H1 (cell line): Measurements from ENCODE around the gene AHNAK2. TPM values are rescaled to one million over a fixed set of nuclear protein-coding genes. Genes with fewer than 3 reads are reported as not detected.
A peak's percentile ranks its signal among the peaks of the same experiment; 100 is the strongest.

Experiments
- CTCF ChIA-PET: fragments of 300-600 bp; sonication (Branson Sonifier 250); formaldehyde crosslinking; loops from one replicate; lab custom pipeline; 2021; ENCODE audit not compliant: partially characterized antibody; lab: Charles Lee
- POLR2A ChIA-PET: fragments of 300-600 bp; sonication (Branson Sonifier 250); formaldehyde crosslinking; loops from one replicate; lab custom pipeline; 2021; ENCODE audit warnings: inconsistent platforms; ENCODE audit not compliant: partially characterized antibody; lab: Charles Lee
- DNase-seq, 2 experiments: peaks; one replicate each; pipeline versions ENCODE4 v3.0.0 to v3.0.0-alpha.2; 2010 to 2022; ENCODE audit warnings: low spot score in 2 of 2, low read depth in 1 of 2, mixed read lengths in 1 of 2
- FAIRE-seq: peaks from 2 replicates; lab custom pipeline; 2011; peaks lifted over from hg19 to GRCh38; lab: Jason Lieb, UNC
- H2AFZ ChIP-seq: 2 replicates; pipeline ENCODE4 v1.8.1; 2012; ENCODE audit warnings: low read length, inconsistent platforms
- H2AK5ac ChIP-seq: 2 replicates; pipeline ENCODE4 v1.6.1; 2013; ENCODE audit warnings: low read depth, low read length
- H2BK120ac ChIP-seq: replicated peaks from 2 replicates; pipeline ENCODE3; 2013; ENCODE audit warnings: low read depth, low read length, inconsistent platforms
- H2BK12ac ChIP-seq: 2 replicates; pipeline ENCODE4 v1.6.1; 2013; ENCODE audit warnings: low read depth, low read length
- H2BK15ac ChIP-seq: 2 replicates; pipeline ENCODE4 v1.6.1; 2013; ENCODE audit warnings: low read length
- H2BK20ac ChIP-seq: 2 replicates; pipeline ENCODE4 v1.6.1; 2013; ENCODE audit warnings: low read length
- H2BK5ac ChIP-seq: 2 replicates; pipeline ENCODE4 v1.6.1; 2013; ENCODE audit warnings: low read depth, low read length
- H3K14ac ChIP-seq: 2 replicates; pipeline ENCODE4 v1.6.1; 2013; ENCODE audit warnings: inconsistent platforms; ENCODE audit not compliant: insufficient read length
- H3K18ac ChIP-seq: 2 replicates; pipeline ENCODE4 v1.6.1; 2013; ENCODE audit warnings: low read length; ENCODE audit errors: extremely low read depth
- H3K23ac ChIP-seq: 2 replicates; pipeline ENCODE4 v1.6.1; 2013; ENCODE audit warnings: inconsistent platforms; ENCODE audit not compliant: insufficient read length
- H3K23me2 ChIP-seq: 2 replicates; pipeline ENCODE4 v1.6.1; 2013; ENCODE audit warnings: low read depth, low read length
- H3K27ac ChIP-seq: 2 replicates; pipeline ENCODE4 v1.6.1; 2011; ENCODE audit warnings: low read depth, low read length, inconsistent platforms
- H3K27me3 ChIP-seq, 4 experiments: replicated peaks in 1 of 4; 1 replicate in 1 of 4; 2 replicates in 3 of 4; pipeline versions ENCODE4 v1.6.1 to v1.8.1; 2011 to 2013; ENCODE audit warnings: low read length in 3 of 4, mild to moderate bottlenecking in 3 of 4, inconsistent platforms in 2 of 4, mixed read lengths in 2 of 4, moderate library complexity in 1 of 4; ENCODE audit not compliant: control insufficient read depth in 3 of 4, insufficient read depth in 3 of 4; ENCODE audit errors: extremely low read depth in 1 of 4
- H3K36me3 ChIP-seq, 4 experiments: 2 replicates each; pipeline versions ENCODE4 v1.6.1 to v1.8.1; 2011 to 2013; ENCODE audit warnings: mild to moderate bottlenecking in 4 of 4, low read length in 3 of 4, moderate library complexity in 2 of 4, control low read depth in 1 of 4, inconsistent platforms in 1 of 4; ENCODE audit not compliant: insufficient read depth in 4 of 4, control insufficient read depth in 2 of 4
- H3K4ac ChIP-seq: replicated peaks from 2 replicates; pipeline ENCODE3; 2013; ENCODE audit warnings: low read length, low read depth, mixed read lengths, inconsistent platforms; ENCODE audit not compliant: insufficient read length
- H3K4me1 ChIP-seq, 4 experiments: replicated peaks in 1 of 4; 1 replicate in 1 of 4; 2 replicates in 3 of 4; pipeline versions ENCODE4 v1.6.1 to v1.8.1; 2011 to 2013; ENCODE audit warnings: low read length in 3 of 4, inconsistent platforms in 2 of 4, mixed read lengths in 1 of 4; ENCODE audit not compliant: insufficient read depth in 4 of 4, control insufficient read depth in 3 of 4
- H3K4me2 ChIP-seq, 2 experiments: 2 replicates each; pipeline versions ENCODE4 v1.6.1 to v1.8.1; 2011 to 2013; ENCODE audit warnings: low read depth in 2 of 2, low read length in 2 of 2, control low read depth in 1 of 2, inconsistent platforms in 1 of 2, mild to moderate bottlenecking in 1 of 2; ENCODE audit not compliant: insufficient read depth in 1 of 2
- H3K4me3 ChIP-seq, 4 experiments: fragments of 200-600, 300-600 bp in 1 of 4; sonication (generic), shearing (Covaris generic), sonication (Bioruptor Twin) in 1 of 4; 2 replicates each; pipeline versions ENCODE4 v1.5.1 to v1.8.1; 2011 to 2016; ENCODE audit warnings: low read length in 4 of 4, low read depth in 3 of 4, control low read depth in 2 of 4, inconsistent platforms in 2 of 4, mild to moderate bottlenecking in 2 of 4, mixed read lengths in 1 of 4, moderate library complexity in 1 of 4; ENCODE audit not compliant: insufficient read depth in 2 of 4; ENCODE audit errors: extremely low read depth in 1 of 4
- H3K56ac ChIP-seq: replicated peaks from 2 replicates; pipeline ENCODE3; 2013; ENCODE audit warnings: low read depth, mild to moderate bottlenecking, mixed read lengths, low read length, inconsistent platforms; ENCODE audit not compliant: insufficient read length
- H3K79me1 ChIP-seq: 2 replicates; pipeline ENCODE4 v1.6.1; 2013; ENCODE audit warnings: low read depth, low read length, control low read depth
- H3K79me2 ChIP-seq, 2 experiments: 2 replicates each; pipeline versions ENCODE4 v1.6.1 to v1.8.1; 2012 to 2013; ENCODE audit warnings: low read length in 2 of 2, mild to moderate bottlenecking in 2 of 2, inconsistent platforms in 1 of 2; ENCODE audit not compliant: insufficient read depth in 2 of 2, control insufficient read depth in 1 of 2
- H3K9ac ChIP-seq, 4 experiments: replicated peaks in 1 of 4; 1 replicate in 1 of 4; 2 replicates in 3 of 4; pipeline versions ENCODE4 v1.6.1 to v1.8.1; 2011 to 2013; ENCODE audit warnings: low read depth in 3 of 4, low read length in 3 of 4, control low read depth in 2 of 4, mild to moderate bottlenecking in 2 of 4, moderate library complexity in 2 of 4, inconsistent platforms in 1 of 4; ENCODE audit errors: extremely low read depth in 1 of 4
- H3K9me3 ChIP-seq, 2 experiments: 2 replicates each; pipeline versions ENCODE4 v1.6.1 to v1.8.1; 2012 to 2013; ENCODE audit warnings: mild to moderate bottlenecking in 2 of 2, moderate library complexity in 2 of 2, control low read depth in 1 of 2, inconsistent platforms in 1 of 2, low read depth in 1 of 2, low read length in 1 of 2, mixed read lengths in 1 of 2; ENCODE audit not compliant: insufficient read depth in 2 of 2
- H4K20me1 ChIP-seq, 2 experiments: replicated peaks in 1 of 2; 2 replicates each; pipeline versions ENCODE3 to v1.8.1; 2011 to 2013; ENCODE audit warnings: inconsistent platforms in 2 of 2, low read length in 2 of 2, mild to moderate bottlenecking in 1 of 2; ENCODE audit not compliant: insufficient read depth in 2 of 2, control insufficient read depth in 1 of 2
- H4K5ac ChIP-seq: 2 replicates; pipeline ENCODE4 v1.6.1; 2013; ENCODE audit warnings: low read length, low read depth, mixed read lengths, inconsistent platforms; ENCODE audit not compliant: insufficient read length
- H4K8ac ChIP-seq: 2 replicates; pipeline ENCODE4 v1.8.0; 2013; ENCODE audit warnings: mild to moderate bottlenecking, moderate library complexity, low read length, inconsistent platforms; ENCODE audit not compliant: insufficient read depth; ENCODE audit errors: extremely low read depth
- H4K91ac ChIP-seq: replicated peaks from 2 replicates; pipeline ENCODE3; 2013; ENCODE audit warnings: low read length, mixed read lengths, inconsistent platforms; ENCODE audit not compliant: insufficient read length
- CBX8 ChIP-seq: fragments of 300-800, 300-1000 bp; sonication (generic); IDR thresholded peaks from 2 replicates; pipeline ENCODE4 v1.7.1; 2016; ENCODE audit warnings: low read depth, low read length, borderline replicate concordance
- CTBP2 ChIP-seq: IDR thresholded peaks from 2 replicates; pipeline ENCODE4 v1.7.0; 2011; ENCODE audit warnings: borderline replicate concordance, mild to moderate bottlenecking, moderate library complexity, mixed read lengths, low read length; ENCODE audit not compliant: insufficient read depth, insufficient read length
- GABPA ChIP-seq: IDR thresholded peaks from 2 replicates; pipeline ENCODE4 v1.6.1; 2011; ENCODE audit warnings: mild to moderate bottlenecking, low read length, moderate library complexity, borderline replicate concordance; ENCODE audit not compliant: insufficient read depth
- HDAC2 ChIP-seq, 2 experiments: fragments of 300-600 bp in 1 of 2; sonication (generic) in 1 of 2; IDR thresholded peaks; 2 replicates each; pipeline ENCODE4 v1.6.1; 2011 to 2012; ENCODE audit warnings: low read depth in 2 of 2, low read length in 2 of 2, mild to moderate bottlenecking in 2 of 2, moderate library complexity in 2 of 2, borderline replicate concordance in 1 of 2, inconsistent platforms in 1 of 2
- KDM4A ChIP-seq: IDR thresholded peaks from one replicate; pipeline ENCODE4 v1.7.1; 2012; ENCODE audit warnings: low read depth, mild to moderate bottlenecking, moderate library complexity, low read length, inconsistent platforms; ENCODE audit not compliant: severe bottlenecking
- POLR2A ChIP-seq, 2 experiments: IDR thresholded peaks; 1 replicate in 1 of 2; 2 replicates in 1 of 2; pipeline ENCODE4 v1.6.1; 2011; ENCODE audit warnings: low read depth in 2 of 2, low read length in 2 of 2, mild to moderate bottlenecking in 2 of 2; ENCODE audit errors: control extremely low read depth in 1 of 2
- RXRA ChIP-seq: IDR thresholded peaks from 2 replicates; pipeline ENCODE4 v1.6.1; 2011; ENCODE audit warnings: low read depth, mild to moderate bottlenecking, low read length, moderate library complexity; ENCODE audit not compliant: insufficient read depth
- SP2 ChIP-seq: IDR thresholded peaks from 2 replicates; pipeline ENCODE4 v1.6.1; 2012; ENCODE audit warnings: mild to moderate bottlenecking, low read length, inconsistent platforms
- ZNF274 ChIP-seq: IDR thresholded peaks from 2 replicates; pipeline ENCODE4 v1.7.0; 2012; ENCODE audit warnings: low read length, borderline replicate concordance; ENCODE audit errors: extremely low read depth
- WGBS, 2 experiments: shearing (Covaris generic) in 1 of 2; methylation state at CpG; one replicate each; pipeline versions ENCODE4 v1.1.6 to v1.1.7; 2013 to 2015; ENCODE audit warnings: low lambda C conversion rate in 2 of 2, mixed read lengths in 2 of 2, inconsistent platforms in 1 of 2, low coverage in 1 of 2, missing lambda C conversion rate in 1 of 2; ENCODE audit not compliant: insufficient replicate concordance in 2 of 2, insufficient coverage in 1 of 2, insufficient read length in 1 of 2; ENCODE audit errors: extremely low coverage in 1 of 2, missing lambda C conversion rate in 1 of 2; 5-methylcytosine and 5-hydroxymethylcytosine counted together
- polyA plus RNA-seq, 7 experiments: library from polyadenylated mRNA; depleted of rRNA in 3 of 7; stranded (reverse) in 5 of 7; unstranded in 2 of 7; fragments of >200 nt in 5 of 7; fragments of 200-250 nt in 2 of 7; gene quantifications; 1 replicate in 5 of 7; 2 replicates in 1 of 7; 4 replicates in 1 of 7; pipeline versions ENCODE4 v1.2.1 to v1.2.3, GENCODE V29; 2011 to 2013; ENCODE audit warnings: missing spikeins in 2 of 7, mixed read lengths in 2 of 7
- total RNA-seq: library from RNA; stranded (reverse); fragmentation: NEBNext Ultra II Directional; extraction: Animal tissue kit (Norgen Biotek cat#: 25700); gene quantifications from 2 replicates; pipeline ENCODE4 v1.2.1, GENCODE V29; 2021

AHNAK2 gene
- total and polyA plus RNA-seq, 2 of the 8 experiments (the other 6 are each of a cell fraction or from before 2014, with no cell fraction given) = 0.95 to 2.0 TPM

- no peak overlapping the region for H2AK5ac ChIP-seq
- no peak overlapping the region for H3K9ac ChIP-seq
- H2BK15ac ChIP-seq = no peak overlapping the region
- peaks cover 0 to 5% of the 10 kb centered on the region in 2 experiments for H4K20me1 ChIP-seq
- no peaks in the 10 kb centered on the region for H3K9me3 ChIP-seq
- POLR2A ChIA-PET = interaction anchor here (0.7 to 2.2 kb wide), 5 partner anchors 9 to 27 kb away, joined by 3 to 9 read pairs (median 3); partner anchors contain the start of gene CDCA4
- no peak overlapping the region for H2BK20ac ChIP-seq
- no peak overlapping the region for H3K27ac ChIP-seq
- no peak overlapping the region for H3K4ac ChIP-seq
- H3K79me2 ChIP-seq = no peaks in the 10 kb centered on the region
- no peak overlapping the region for H3K14ac ChIP-seq
- no peaks in the 10 kb centered on the region for H3K79me1 ChIP-seq
- H3K27me3 ChIP-seq = 0 out of 7 replicates have a peak, but pooled peaks cover 0 to 2% (median 0%) of the 10 kb centered on the region in 4 experiments
- peak overlapping the region; percentile 44; the same call in 1 of the 2 replicates for H4K8ac ChIP-seq
- no peaks in the 10 kb centered on the region for H3K23me2 ChIP-seq
- no peak overlapping the region for H3K18ac ChIP-seq
- no peak overlapping the region for H2BK120ac ChIP-seq
- H3K4me1 ChIP-seq = no peaks in the 10 kb centered on the region
- H2BK12ac ChIP-seq = no peak overlapping the region
- H4K5ac ChIP-seq = no peak overlapping the region
- WGBS, 2 experiments = 82% methylated on average over 14 of the region's 22 CpGs; no CpG with 5 or more reads in 1 of the 2 experiments
- H3K56ac ChIP-seq = no peak overlapping the region
- no peak overlapping the region for H3K4me2 ChIP-seq
- no peak overlapping the region for H3K23ac ChIP-seq
- H4K91ac ChIP-seq = no peak overlapping the region
- peaks cover 0 to 4% (median 0%) of the 10 kb centered on the region in 4 experiments; a peak in 2 of 8 replicates for H3K36me3 ChIP-seq
- no peak overlapping the region for H2BK5ac ChIP-seq
- H2AFZ ChIP-seq = no peak overlapping the region
- CTCF ChIA-PET = interaction anchor here (0.6 to 3.1 kb wide), 7 partner anchors 10 to 201 kb away, joined by 3 to 22 read pairs (median 4); no protein-coding TSS in a partner anchor
- FAIRE-seq (no peak), DNase-seq (no peak)
- H3K4me3 ChIP-seq = no peak overlapping the region
- TF ChIP-seq GABPA = no peak
- no peak for TF ChIP-seq POLR2A (IDR thresholded peaks at IDR 0.05; ENCODE audit: control extremely low read depth in 1 of 2, low read depth in 2 of 2, low read length in 2 of 2)
- no peak for TF ChIP-seq CBX8
- TF ChIP-seq CTBP2 = no peak
- no peak for TF ChIP-seq RXRA
- no peak for TF ChIP-seq ZNF274
- TF ChIP-seq KDM4A = no peak
- no peak for TF ChIP-seq HDAC2 (IDR thresholded peaks at IDR 0.05; ENCODE audit: borderline replicate concordance in 1 of 2, low read depth in 2 of 2, low read length in 2 of 2)
- no peak for TF ChIP-seq SP2
Observed at GRCh38 chr14:104993808-104994591, 15.8 kb upstream of the AHNAK2 start.
